ENCODE data around the gene LDLRAD4.

- TF ChIP-seq, protein P1, sequence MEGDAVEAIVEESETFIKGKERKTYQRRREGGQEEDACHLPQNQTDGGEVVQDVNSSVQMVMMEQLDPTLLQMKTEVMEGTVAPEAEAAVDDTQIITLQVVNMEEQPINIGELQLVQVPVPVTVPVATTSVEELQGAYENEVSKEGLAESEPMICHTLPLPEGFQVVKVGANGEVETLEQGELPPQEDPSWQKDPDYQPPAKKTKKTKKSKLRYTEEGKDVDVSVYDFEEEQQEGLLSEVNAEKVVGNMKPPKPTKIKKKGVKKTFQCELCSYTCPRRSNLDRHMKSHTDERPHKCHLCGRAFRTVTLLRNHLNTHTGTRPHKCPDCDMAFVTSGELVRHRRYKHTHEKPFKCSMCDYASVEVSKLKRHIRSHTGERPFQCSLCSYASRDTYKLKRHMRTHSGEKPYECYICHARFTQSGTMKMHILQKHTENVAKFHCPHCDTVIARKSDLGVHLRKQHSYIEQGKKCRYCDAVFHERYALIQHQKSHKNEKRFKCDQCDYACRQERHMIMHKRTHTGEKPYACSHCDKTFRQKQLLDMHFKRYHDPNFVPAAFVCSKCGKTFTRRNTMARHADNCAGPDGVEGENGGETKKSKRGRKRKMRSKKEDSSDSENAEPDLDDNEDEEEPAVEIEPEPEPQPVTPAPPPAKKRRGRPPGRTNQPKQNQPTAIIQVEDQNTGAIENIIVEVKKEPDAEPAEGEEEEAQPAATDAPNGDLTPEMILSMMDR (IDR thresholded peaks at IDR 0.05), result no peak
- TF ChIP-seq POLR2A (IDR thresholded peaks at IDR 0.05), result no peak
These were observed 238.8 kb downstream of the LDLRAD4 start for GRCh38 chr18:13457327-13457726.

Measured in lower leg skin (tissue), 3 donors.